A673 (cell line): ENCODE data around the gene ATF6.

Source experiments
- CTCF ChIP-seq: fragments of 300-800, 200-600 bp; sonication (generic); conservative IDR thresholded peaks from 2 replicates; pipeline ENCODE4 v1.5.1; 2017; ENCODE audit warnings: low read depth, mild to moderate bottlenecking, antibody characterized with exemption, low read length, moderate library complexity, mixed read lengths
- EZH2 ChIP-seq: fragments of 200-600 bp; sonication (generic); IDR thresholded peaks from 2 replicates; pipeline ENCODE4 v1.6.1; 2017; ENCODE audit warnings: borderline replicate concordance, low read depth, mild to moderate bottlenecking, mixed read lengths, antibody characterized with exemption, low read length; ENCODE audit not compliant: poor library complexity, severe bottlenecking

GRCh38 chr1:161727256-161727924 lies 38.7 kb upstream of the ATF6 start:
- no peak for TF ChIP-seq EZH2
- no peak for TF ChIP-seq CTCF
